ENCODE data around the gene FGD4. TPM values are rescaled to one million over a fixed set of nuclear protein-coding genes. Genes with fewer than 3 reads are reported as not detected.

FGD4 gene
- total RNA-seq, 1 experiment from 2014 or later: 54.3 TPM

GRCh38 chr12:32574585-32574984 is 175.2 kb downstream of the FGD4 start:
- H3K23ac ChIP-seq (ENCODE audit: insufficient read length, low read depth, low read length): no peak overlapping the region
- no peak overlapping the region for H4K5ac ChIP-seq (ENCODE audit: insufficient read length, low read depth, low read length)

More at GRCh38 chr12:32574585-32574984, 175.2 kb downstream of the FGD4 start:
- Histone ChIP-seq H4K8ac (replicated peaks; ENCODE audit: insufficient read length, low read depth, low read length) (no peak overlapping the region), H3T11ph (ENCODE audit: low read length) (no peak overlapping the region), H3K9me3 (ENCODE audit: control insufficient read depth, low read depth, low read length) (no peaks in the 10 kb centered on the region), H4K20me1 (ENCODE audit: control insufficient read depth, insufficient read depth, insufficient read length) (no peaks in the 10 kb centered on the region), H3K56ac (ENCODE audit: insufficient read length, low read depth, low read length) (no peak overlapping the region), H3K27me3 (ENCODE audit: insufficient read depth, low read length) (no peaks in the 10 kb centered on the region), H3K4me2 (ENCODE audit: insufficient read depth, insufficient read length, low read length) (no peak overlapping the region), H2AFZ (ENCODE audit: low read length) (no peak overlapping the region), H3K79me2 (ENCODE audit: insufficient read depth, low read length) (0 out of 2 replicates have a peak, but pooled peaks cover 2% of the 10 kb centered on the region), H2BK12ac (ENCODE audit: insufficient read length, low read depth, low read length) (no peak overlapping the region), H2BK15ac (ENCODE audit: low read depth, low read length) (no peak overlapping the region), H3K27ac (ENCODE audit: insufficient read length, low read depth, low read length) (no peak overlapping the region), H2BK5ac (ENCODE audit: insufficient read length, low read length) (no peak overlapping the region), H3K79me1 (ENCODE audit: insufficient read depth, low read depth, low read length, poor library complexity, severe bottlenecking) (peaks cover 4% of the 10 kb centered on the region), H2BK120ac (ENCODE audit: low read depth, low read length, poor library complexity, severe bottlenecking) (no peak overlapping the region), H3K18ac (ENCODE audit: insufficient read length, low read depth, low read length) (no peak overlapping the region), H4K91ac (ENCODE audit: insufficient read length, low read depth, low read length) (no peak overlapping the region), H3K4ac (ENCODE audit: low read depth, low read length) (no peak overlapping the region), H3K4me1 (ENCODE audit: insufficient read depth, low read length) (no peaks in the 10 kb centered on the region), H2BK20ac (ENCODE audit: low read depth, low read length, poor library complexity, severe bottlenecking) (no peak overlapping the region), H3K23me2 (ENCODE audit: insufficient read length, low read depth, low read length, poor library complexity, severe bottlenecking) (no peaks in the 10 kb centered on the region), H2AK5ac (ENCODE audit: insufficient read length, low read length) (no peak overlapping the region), H3K14ac (ENCODE audit: insufficient read depth, low read length) (no peak overlapping the region), H3K9ac (ENCODE audit: extremely low read depth, insufficient read length, low read length) (no peak overlapping the region)
- H3K4me3 Mint-ChIP-seq: no peak overlapping the region
- H3K27me3 Mint-ChIP-seq (ENCODE audit: low read depth): no peaks in the 10 kb centered on the region; the same call in 1 of the 2 replicates
- peaks cover 0 to 5% of the 10 kb centered on the region in 2 experiments; a peak in 3 of 5 replicates for H3K9me3 Mint-ChIP-seq
- no peak overlapping the region for H3K27ac Mint-ChIP-seq
- peaks cover 41 to 60% (median 57%) of the 10 kb centered on the region in 3 experiments for H3K36me3 Mint-ChIP-seq (ENCODE audit: insufficient read depth in 1 of 3, low read depth in 3 of 3)
- DNase-seq: no peak
- peaks cover 14 to 17% of the 10 kb centered on the region in 2 experiments for H3K4me1 Mint-ChIP-seq
- WGBS (ENCODE audit: extremely low coverage, insufficient read length, low lambda C conversion rate): no CpG with 5 or more reads among the region's 1 CpG
- TF ChIP-seq CTCF (conservative IDR thresholded peaks at IDR 0.05): no peak
